Measurements from ENCODE around the gene ILKAP.

Gene ILKAP

DNA sequence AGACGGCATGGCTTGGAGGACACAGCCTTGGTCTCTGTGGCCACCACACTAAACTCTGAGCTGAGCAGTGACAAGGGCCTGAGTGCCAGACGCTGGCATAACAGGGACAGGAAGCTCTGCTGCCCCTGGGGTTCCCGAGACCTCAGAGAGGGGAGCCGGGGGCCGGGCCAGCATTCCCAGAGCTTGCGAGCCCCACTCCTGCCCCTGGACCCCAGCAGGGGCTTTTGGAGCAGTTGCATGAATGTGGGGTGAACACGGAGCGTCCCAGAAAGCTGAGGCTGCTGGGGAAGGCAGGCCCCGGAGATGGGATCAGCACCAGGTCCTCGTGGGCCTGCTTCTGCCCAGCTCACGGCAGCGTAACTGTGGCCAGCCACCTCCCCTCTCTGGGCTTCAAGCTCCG, 52.3 kb downstream of the ILKAP start:
- Histone ChIP-seq H3K27ac (no peak overlapping the region), H3K9ac (no peak overlapping the region), H3K9me3 (ENCODE audit: control insufficient read depth, low read length) (no peaks in the 10 kb centered on the region), H3K4me2 (ENCODE audit: low read length) (no peak overlapping the region), H3K4me3 (ENCODE audit: low read depth, low read length) (no peak overlapping the region), H3K27me3 (ENCODE audit: control insufficient read depth, insufficient read depth, low read length) (no peaks in the 10 kb centered on the region), H3K36me3 (ENCODE audit: control insufficient read depth, insufficient read depth, low read length) (no peaks in the 10 kb centered on the region), H3K79me2 (no peaks in the 10 kb centered on the region), H3K4me1 (no peaks in the 10 kb centered on the region), H2AFZ (no peak overlapping the region)
- TF ChIP-seq, protein P1, sequence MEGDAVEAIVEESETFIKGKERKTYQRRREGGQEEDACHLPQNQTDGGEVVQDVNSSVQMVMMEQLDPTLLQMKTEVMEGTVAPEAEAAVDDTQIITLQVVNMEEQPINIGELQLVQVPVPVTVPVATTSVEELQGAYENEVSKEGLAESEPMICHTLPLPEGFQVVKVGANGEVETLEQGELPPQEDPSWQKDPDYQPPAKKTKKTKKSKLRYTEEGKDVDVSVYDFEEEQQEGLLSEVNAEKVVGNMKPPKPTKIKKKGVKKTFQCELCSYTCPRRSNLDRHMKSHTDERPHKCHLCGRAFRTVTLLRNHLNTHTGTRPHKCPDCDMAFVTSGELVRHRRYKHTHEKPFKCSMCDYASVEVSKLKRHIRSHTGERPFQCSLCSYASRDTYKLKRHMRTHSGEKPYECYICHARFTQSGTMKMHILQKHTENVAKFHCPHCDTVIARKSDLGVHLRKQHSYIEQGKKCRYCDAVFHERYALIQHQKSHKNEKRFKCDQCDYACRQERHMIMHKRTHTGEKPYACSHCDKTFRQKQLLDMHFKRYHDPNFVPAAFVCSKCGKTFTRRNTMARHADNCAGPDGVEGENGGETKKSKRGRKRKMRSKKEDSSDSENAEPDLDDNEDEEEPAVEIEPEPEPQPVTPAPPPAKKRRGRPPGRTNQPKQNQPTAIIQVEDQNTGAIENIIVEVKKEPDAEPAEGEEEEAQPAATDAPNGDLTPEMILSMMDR (IDR thresholded peaks at IDR 0.05), result no peak

DNA sequence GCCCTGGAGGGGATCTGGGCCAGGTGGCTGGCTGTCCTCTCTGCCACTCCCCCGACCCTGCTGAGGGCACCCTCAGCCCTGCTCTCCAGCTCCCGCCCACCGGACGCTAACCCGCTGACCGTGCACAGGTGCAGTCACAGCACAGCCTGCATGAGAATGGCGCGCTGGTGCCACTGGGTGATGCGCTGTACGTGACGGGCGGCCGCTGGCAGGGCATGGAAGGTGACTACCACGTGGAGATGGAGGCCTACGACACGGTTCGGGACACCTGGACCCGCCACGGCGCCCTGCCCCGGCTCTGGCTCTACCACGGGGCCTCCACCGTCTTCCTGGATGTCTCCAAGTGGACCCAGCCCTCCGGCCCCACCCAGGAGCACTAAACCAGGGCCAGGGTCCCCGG, 52.8 kb downstream of the ILKAP start:
- Histone ChIP-seq H3K9me3 (ENCODE audit: control insufficient read depth, low read length) (no peaks in the 10 kb centered on the region), H3K4me3 (ENCODE audit: low read depth, low read length) (no peak overlapping the region), H3K4me2 (ENCODE audit: low read length) (no peak overlapping the region), H3K36me3 (ENCODE audit: control insufficient read depth, insufficient read depth, low read length) (no peaks in the 10 kb centered on the region), H3K27me3 (ENCODE audit: control insufficient read depth, insufficient read depth, low read length) (no peaks in the 10 kb centered on the region), H2AFZ (no peak overlapping the region), H3K4me1 (no peaks in the 10 kb centered on the region), H3K27ac (no peak overlapping the region), H3K79me2 (no peaks in the 10 kb centered on the region), H3K9ac (no peak overlapping the region)
- TF ChIP-seq, protein P1 (IDR thresholded peaks at IDR 0.05), result no peak

DNA sequence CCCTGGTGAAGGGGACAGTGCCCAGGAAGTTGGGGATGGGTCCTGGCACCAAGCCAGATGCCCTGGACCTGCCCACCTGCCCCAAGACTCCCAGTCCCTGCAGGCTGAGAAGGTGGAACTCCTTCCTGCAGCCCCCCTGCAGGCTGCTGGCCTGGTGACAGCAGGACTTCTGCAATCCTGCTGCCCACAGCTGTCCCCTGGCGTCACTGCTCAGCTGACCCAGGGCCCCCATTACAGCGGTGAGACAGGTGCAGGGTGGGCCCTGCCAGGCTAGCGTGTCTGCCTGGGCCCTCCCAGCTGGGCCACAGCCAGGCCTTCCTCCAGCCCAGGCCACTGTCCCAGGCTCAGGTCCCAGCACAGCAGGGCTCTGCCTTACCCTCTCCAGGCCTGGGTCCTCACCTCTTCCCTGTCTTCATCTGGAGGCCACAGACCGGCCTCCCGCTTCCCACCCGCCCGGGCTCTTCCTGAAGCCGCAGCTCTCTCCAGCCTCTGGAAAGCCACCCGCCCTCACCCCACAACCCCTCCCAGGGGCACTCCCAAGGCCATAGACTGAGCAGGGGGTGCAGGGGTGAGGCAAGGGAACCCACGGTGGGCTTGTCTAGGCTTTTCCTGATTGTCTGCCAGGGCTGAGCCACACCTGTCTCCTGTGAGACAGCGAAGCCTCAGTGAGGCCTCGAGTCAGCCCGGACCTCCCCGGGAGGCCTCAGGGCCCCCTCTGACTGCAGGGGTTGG, 53.5 kb downstream of the ILKAP start:
- H3K79me2 ChIP-seq, result no peaks in the 10 kb centered on the region
- no peaks in the 10 kb centered on the region for H3K4me1 ChIP-seq

DNA sequence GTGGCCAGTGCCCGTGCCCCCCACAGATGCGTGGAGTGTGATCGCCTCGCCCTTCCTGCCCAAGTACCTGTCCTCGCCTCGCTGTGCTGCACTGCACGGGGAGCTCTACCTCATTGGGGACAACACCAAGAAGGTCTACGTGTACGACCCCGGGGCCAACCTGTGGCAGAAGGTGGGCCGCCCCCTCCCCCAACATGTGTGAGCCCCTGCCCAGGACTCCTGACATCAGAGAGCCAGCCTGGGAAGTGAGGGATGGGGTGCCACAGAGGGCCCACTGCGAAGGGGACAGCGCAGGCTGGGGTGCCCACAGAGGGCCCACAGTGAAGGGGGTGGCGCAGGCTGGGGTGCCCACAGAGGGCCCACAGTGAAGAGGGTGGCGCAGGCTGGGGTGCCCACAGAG, 54.5 kb downstream of the ILKAP start:
- H3K4me1 ChIP-seq, result no peaks in the 10 kb centered on the region

More for the DNA sequence above, 53.5 kb downstream of the ILKAP start:
- TF ChIP-seq, protein P1 (IDR thresholded peaks at IDR 0.05), result no peak
- H3K9ac ChIP-seq, result no peak overlapping the region
- no peak overlapping the region for H2AFZ ChIP-seq
- H3K4me2 ChIP-seq (ENCODE audit: low read length), result no peak overlapping the region
- no peaks in the 10 kb centered on the region for H3K9me3 ChIP-seq (ENCODE audit: control insufficient read depth, low read length)
- no peaks in the 10 kb centered on the region for H3K27me3 ChIP-seq (ENCODE audit: control insufficient read depth, insufficient read depth, low read length)
- no peak overlapping the region for H3K27ac ChIP-seq
- no peak overlapping the region for H3K4me3 ChIP-seq (ENCODE audit: low read depth, low read length)
- no peaks in the 10 kb centered on the region for H3K36me3 ChIP-seq (ENCODE audit: control insufficient read depth, insufficient read depth, low read length)

More for the DNA sequence above, 54.5 kb downstream of the ILKAP start:
- TF ChIP-seq, protein P1 (IDR thresholded peaks at IDR 0.05), result no peak
- H3K4me2 ChIP-seq (ENCODE audit: low read length), result no peak overlapping the region
- no peaks in the 10 kb centered on the region for H3K9me3 ChIP-seq (ENCODE audit: control insufficient read depth, low read length)
- H3K9ac ChIP-seq, result no peak overlapping the region
- no peak overlapping the region for H2AFZ ChIP-seq
- H3K27me3 ChIP-seq (ENCODE audit: control insufficient read depth, insufficient read depth, low read length), result no peaks in the 10 kb centered on the region
- H3K79me2 ChIP-seq, result no peaks in the 10 kb centered on the region
- H3K27ac ChIP-seq, result no peak overlapping the region
- H3K4me3 ChIP-seq (ENCODE audit: low read depth, low read length), result no peak overlapping the region
- no peaks in the 10 kb centered on the region for H3K36me3 ChIP-seq (ENCODE audit: control insufficient read depth, insufficient read depth, low read length)
